AG09319 (cell line): ENCODE results near the gene OTOG.

Experiments used
- DNase-seq: peaks from one replicate; pipeline ENCODE4 v3.0.0-alpha.2; 2010; ENCODE audit warnings: low read depth; ENCODE audit errors: extremely low read depth
- CTCF ChIP-seq: IDR thresholded peaks from 2 replicates; pipeline ENCODE4 v1.5.1; 2011; ENCODE audit warnings: low read depth, mild to moderate bottlenecking, inconsistent platforms, low read length, moderate library complexity

OTOG gene

GRCh38 chr11:17559341-17560087, 12.5 kb downstream of the OTOG start:
- TF ChIP-seq CTCF: no peak
- DNase-seq: no peak

GRCh38 chr11:17560281-17561110, 13.4 kb downstream of the OTOG start:
- no peak for DNase-seq
- no peak for TF ChIP-seq CTCF

GRCh38 chr11:17561111-17561415, 14.0 kb downstream of the OTOG start:
- no peak for TF ChIP-seq CTCF

GRCh38 chr11:17561526-17561925, 14.5 kb downstream of the OTOG start:
- DNase-seq: no peak
- no peak for TF ChIP-seq CTCF

More at GRCh38 chr11:17561111-17561415, 14.0 kb downstream of the OTOG start:
- no peak for DNase-seq

GRCh38 chr11:17563231-17563646, 16.2 kb downstream of the OTOG start:
- DNase-seq: no peak
- TF ChIP-seq CTCF: no peak

- no peak for TF ChIP-seq CTCF
- no peak for DNase-seq
Observed at GRCh38 chr11:17563961-17564686, 17.1 kb downstream of the OTOG start.

- TF ChIP-seq CTCF: no peak
- no peak for DNase-seq
Observed at GRCh38 chr11:17564687-17565042, 17.6 kb downstream of the OTOG start.
